H1 (cell line): ENCODE data around the gene DGUOK. TPM values are rescaled to one million over a fixed set of nuclear protein-coding genes. Genes with fewer than 3 reads are reported as not detected.

Source experiments
- CTCF ChIA-PET: fragments of 300-600 bp; sonication (Branson Sonifier 250); formaldehyde crosslinking; loops from one replicate; lab custom pipeline; 2021; ENCODE audit not compliant: partially characterized antibody; lab: Charles Lee
- POLR2A ChIA-PET: fragments of 300-600 bp; sonication (Branson Sonifier 250); formaldehyde crosslinking; loops from one replicate; lab custom pipeline; 2021; ENCODE audit warnings: inconsistent platforms; ENCODE audit not compliant: partially characterized antibody; lab: Charles Lee
- DNase-seq, 2 experiments: peaks; one replicate each; pipeline versions ENCODE4 v3.0.0 to v3.0.0-alpha.2; 2010 to 2022; ENCODE audit warnings: low spot score in 2 of 2, low read depth in 1 of 2, mixed read lengths in 1 of 2
- FAIRE-seq: peaks from 2 replicates; lab custom pipeline; 2011; peaks lifted over from hg19 to GRCh38; lab: Jason Lieb, UNC
- H2AFZ ChIP-seq: 2 replicates; pipeline ENCODE4 v1.8.1; 2012; ENCODE audit warnings: low read length, inconsistent platforms
- H2AK5ac ChIP-seq: 2 replicates; pipeline ENCODE4 v1.6.1; 2013; ENCODE audit warnings: low read depth, low read length
- H2BK120ac ChIP-seq: replicated peaks from 2 replicates; pipeline ENCODE3; 2013; ENCODE audit warnings: low read depth, low read length, inconsistent platforms
- H2BK12ac ChIP-seq: 2 replicates; pipeline ENCODE4 v1.6.1; 2013; ENCODE audit warnings: low read depth, low read length
- H2BK15ac ChIP-seq: 2 replicates; pipeline ENCODE4 v1.6.1; 2013; ENCODE audit warnings: low read length
- H2BK20ac ChIP-seq: 2 replicates; pipeline ENCODE4 v1.6.1; 2013; ENCODE audit warnings: low read length
- H2BK5ac ChIP-seq: 2 replicates; pipeline ENCODE4 v1.6.1; 2013; ENCODE audit warnings: low read depth, low read length
- H3K14ac ChIP-seq: 2 replicates; pipeline ENCODE4 v1.6.1; 2013; ENCODE audit warnings: inconsistent platforms; ENCODE audit not compliant: insufficient read length
- H3K18ac ChIP-seq: 2 replicates; pipeline ENCODE4 v1.6.1; 2013; ENCODE audit warnings: low read length; ENCODE audit errors: extremely low read depth
- H3K23ac ChIP-seq: 2 replicates; pipeline ENCODE4 v1.6.1; 2013; ENCODE audit warnings: inconsistent platforms; ENCODE audit not compliant: insufficient read length
- H3K23me2 ChIP-seq: 2 replicates; pipeline ENCODE4 v1.6.1; 2013; ENCODE audit warnings: low read depth, low read length
- H3K27ac ChIP-seq: 2 replicates; pipeline ENCODE4 v1.6.1; 2011; ENCODE audit warnings: low read depth, low read length, inconsistent platforms
- H3K27me3 ChIP-seq, 4 experiments: replicated peaks in 1 of 4; 1 replicate in 1 of 4; 2 replicates in 3 of 4; pipeline versions ENCODE4 v1.6.1 to v1.8.1; 2011 to 2013; ENCODE audit warnings: low read length in 3 of 4, mild to moderate bottlenecking in 3 of 4, inconsistent platforms in 2 of 4, mixed read lengths in 2 of 4, moderate library complexity in 1 of 4; ENCODE audit not compliant: control insufficient read depth in 3 of 4, insufficient read depth in 3 of 4; ENCODE audit errors: extremely low read depth in 1 of 4
- H3K36me3 ChIP-seq, 4 experiments: 2 replicates each; pipeline versions ENCODE4 v1.6.1 to v1.8.1; 2011 to 2013; ENCODE audit warnings: mild to moderate bottlenecking in 4 of 4, low read length in 3 of 4, moderate library complexity in 2 of 4, control low read depth in 1 of 4, inconsistent platforms in 1 of 4; ENCODE audit not compliant: insufficient read depth in 4 of 4, control insufficient read depth in 2 of 4
- H3K4ac ChIP-seq: replicated peaks from 2 replicates; pipeline ENCODE3; 2013; ENCODE audit warnings: low read length, low read depth, mixed read lengths, inconsistent platforms; ENCODE audit not compliant: insufficient read length
- H3K4me1 ChIP-seq, 4 experiments: replicated peaks in 1 of 4; 1 replicate in 1 of 4; 2 replicates in 3 of 4; pipeline versions ENCODE4 v1.6.1 to v1.8.1; 2011 to 2013; ENCODE audit warnings: low read length in 3 of 4, inconsistent platforms in 2 of 4, mixed read lengths in 1 of 4; ENCODE audit not compliant: insufficient read depth in 4 of 4, control insufficient read depth in 3 of 4
- H3K4me2 ChIP-seq, 2 experiments: 2 replicates each; pipeline versions ENCODE4 v1.6.1 to v1.8.1; 2011 to 2013; ENCODE audit warnings: low read depth in 2 of 2, low read length in 2 of 2, control low read depth in 1 of 2, inconsistent platforms in 1 of 2, mild to moderate bottlenecking in 1 of 2; ENCODE audit not compliant: insufficient read depth in 1 of 2
- H3K4me3 ChIP-seq, 4 experiments: fragments of 200-600, 300-600 bp in 1 of 4; sonication (generic), shearing (Covaris generic), sonication (Bioruptor Twin) in 1 of 4; 2 replicates each; pipeline versions ENCODE4 v1.5.1 to v1.8.1; 2011 to 2016; ENCODE audit warnings: low read length in 4 of 4, low read depth in 3 of 4, control low read depth in 2 of 4, inconsistent platforms in 2 of 4, mild to moderate bottlenecking in 2 of 4, mixed read lengths in 1 of 4, moderate library complexity in 1 of 4; ENCODE audit not compliant: insufficient read depth in 2 of 4; ENCODE audit errors: extremely low read depth in 1 of 4
- H3K56ac ChIP-seq: replicated peaks from 2 replicates; pipeline ENCODE3; 2013; ENCODE audit warnings: low read depth, mild to moderate bottlenecking, mixed read lengths, low read length, inconsistent platforms; ENCODE audit not compliant: insufficient read length
- H3K79me1 ChIP-seq: 2 replicates; pipeline ENCODE4 v1.6.1; 2013; ENCODE audit warnings: low read depth, low read length, control low read depth
- H3K79me2 ChIP-seq, 2 experiments: 2 replicates each; pipeline versions ENCODE4 v1.6.1 to v1.8.1; 2012 to 2013; ENCODE audit warnings: low read length in 2 of 2, mild to moderate bottlenecking in 2 of 2, inconsistent platforms in 1 of 2; ENCODE audit not compliant: insufficient read depth in 2 of 2, control insufficient read depth in 1 of 2
- H3K9ac ChIP-seq, 4 experiments: replicated peaks in 1 of 4; 1 replicate in 1 of 4; 2 replicates in 3 of 4; pipeline versions ENCODE4 v1.6.1 to v1.8.1; 2011 to 2013; ENCODE audit warnings: low read depth in 3 of 4, low read length in 3 of 4, control low read depth in 2 of 4, mild to moderate bottlenecking in 2 of 4, moderate library complexity in 2 of 4, inconsistent platforms in 1 of 4; ENCODE audit errors: extremely low read depth in 1 of 4
- H3K9me3 ChIP-seq, 2 experiments: 2 replicates each; pipeline versions ENCODE4 v1.6.1 to v1.8.1; 2012 to 2013; ENCODE audit warnings: mild to moderate bottlenecking in 2 of 2, moderate library complexity in 2 of 2, control low read depth in 1 of 2, inconsistent platforms in 1 of 2, low read depth in 1 of 2, low read length in 1 of 2, mixed read lengths in 1 of 2; ENCODE audit not compliant: insufficient read depth in 2 of 2
- H4K20me1 ChIP-seq, 2 experiments: replicated peaks in 1 of 2; 2 replicates each; pipeline versions ENCODE3 to v1.8.1; 2011 to 2013; ENCODE audit warnings: inconsistent platforms in 2 of 2, low read length in 2 of 2, mild to moderate bottlenecking in 1 of 2; ENCODE audit not compliant: insufficient read depth in 2 of 2, control insufficient read depth in 1 of 2
- H4K5ac ChIP-seq: 2 replicates; pipeline ENCODE4 v1.6.1; 2013; ENCODE audit warnings: low read length, low read depth, mixed read lengths, inconsistent platforms; ENCODE audit not compliant: insufficient read length
- H4K8ac ChIP-seq: 2 replicates; pipeline ENCODE4 v1.8.0; 2013; ENCODE audit warnings: mild to moderate bottlenecking, moderate library complexity, low read length, inconsistent platforms; ENCODE audit not compliant: insufficient read depth; ENCODE audit errors: extremely low read depth
- H4K91ac ChIP-seq: replicated peaks from 2 replicates; pipeline ENCODE3; 2013; ENCODE audit warnings: low read length, mixed read lengths, inconsistent platforms; ENCODE audit not compliant: insufficient read length
- CTBP2 ChIP-seq: IDR thresholded peaks from 2 replicates; pipeline ENCODE4 v1.7.0; 2011; ENCODE audit warnings: borderline replicate concordance, mild to moderate bottlenecking, moderate library complexity, mixed read lengths, low read length; ENCODE audit not compliant: insufficient read depth, insufficient read length
- GTF2F1 ChIP-seq: IDR thresholded peaks from 2 replicates; pipeline ENCODE4 v1.6.1; 2012; ENCODE audit warnings: low read depth, low read length, improper control_type of control experiment, borderline replicate concordance
- KDM5A ChIP-seq: fragments of 200-600 bp; IDR thresholded peaks from 2 replicates; pipeline ENCODE4 v1.7.1; 2012; ENCODE audit warnings: mild to moderate bottlenecking, low read length, inconsistent platforms, mixed read lengths
- POLR2AphosphoS5 ChIP-seq: IDR thresholded peaks from 2 replicates; pipeline ENCODE4 v1.6.1; 2011; ENCODE audit warnings: low read depth, low read length
- RFX5 ChIP-seq: IDR thresholded peaks from 2 replicates; pipeline ENCODE4 v1.6.1; 2011; ENCODE audit warnings: low read depth, low read length, improper control_type of control experiment, borderline replicate concordance
- TAF1 ChIP-seq: IDR thresholded peaks from 2 replicates; pipeline ENCODE4 v1.6.1; 2011; ENCODE audit warnings: mild to moderate bottlenecking, low read depth, low read length
- WGBS, 2 experiments: shearing (Covaris generic) in 1 of 2; methylation state at CpG; one replicate each; pipeline versions ENCODE4 v1.1.6 to v1.1.7; 2013 to 2015; ENCODE audit warnings: low lambda C conversion rate in 2 of 2, mixed read lengths in 2 of 2, inconsistent platforms in 1 of 2, low coverage in 1 of 2, missing lambda C conversion rate in 1 of 2; ENCODE audit not compliant: insufficient replicate concordance in 2 of 2, insufficient coverage in 1 of 2, insufficient read length in 1 of 2; ENCODE audit errors: extremely low coverage in 1 of 2, missing lambda C conversion rate in 1 of 2; 5-methylcytosine and 5-hydroxymethylcytosine counted together
- polyA plus RNA-seq, 7 experiments: library from polyadenylated mRNA; depleted of rRNA in 3 of 7; stranded (reverse) in 5 of 7; unstranded in 2 of 7; fragments of >200 nt in 5 of 7; fragments of 200-250 nt in 2 of 7; gene quantifications; 1 replicate in 5 of 7; 2 replicates in 1 of 7; 4 replicates in 1 of 7; pipeline versions ENCODE4 v1.2.1 to v1.2.3, GENCODE V29; 2011 to 2013; ENCODE audit warnings: missing spikeins in 2 of 7, mixed read lengths in 2 of 7
- total RNA-seq: library from RNA; stranded (reverse); fragmentation: NEBNext Ultra II Directional; extraction: Animal tissue kit (Norgen Biotek cat#: 25700); gene quantifications from 2 replicates; pipeline ENCODE4 v1.2.1, GENCODE V29; 2021

The DGUOK gene
- total and polyA plus RNA-seq, 2 of the 8 experiments (the other 6 are each of a cell fraction or from before 2014, with no cell fraction given): 110 to 168 TPM

- H4K20me1 ChIP-seq: peaks cover 7 to 16% of the 10 kb centered on the region in 2 experiments
- H3K79me2 ChIP-seq: peaks cover 0 to 83% of the 10 kb centered on the region in 2 experiments; a peak in 2 of 4 replicates
- H3K4me1 ChIP-seq: peaks cover 11 to 36% (median 21%) of the 10 kb centered on the region in 4 experiments
- H3K27me3 ChIP-seq: no peaks in the 10 kb centered on the region
- no peak overlapping the region for H2BK5ac ChIP-seq
- H2BK12ac ChIP-seq: no peak overlapping the region
- POLR2A ChIA-PET: interaction anchor here (0.8 to 11.4 kb wide), 4 partner anchors 9 to 26 kb away, joined by 3 to 94 read pairs (median 4); partner anchors contain the start of gene TET3
- no peak overlapping the region for H3K4ac ChIP-seq
- H3K23me2 ChIP-seq: no peaks in the 10 kb centered on the region; the same call in 1 of the 2 replicates
- no peak overlapping the region for H4K5ac ChIP-seq
- H3K18ac ChIP-seq: no peak overlapping the region
- no peak overlapping the region; the same call in 1 of the 2 replicates for H2AK5ac ChIP-seq
- no peak overlapping the region for H2BK20ac ChIP-seq
- CTCF ChIA-PET: no interaction called here
- H4K91ac ChIP-seq: no peak overlapping the region
- H4K8ac ChIP-seq: no peak overlapping the region; the same call in 1 of the 2 replicates
- no peak overlapping the region for H2AFZ ChIP-seq
- H2BK120ac ChIP-seq: no peak overlapping the region
- H3K56ac ChIP-seq: no peak overlapping the region
- no peak overlapping the region for H3K14ac ChIP-seq
- no peak for DNase-seq
- FAIRE-seq: no peak
- H3K27ac ChIP-seq: no peak overlapping the region
- WGBS, 2 experiments: 97% methylated on average over 5 of the region's 5 CpGs; no CpG with 5 or more reads in 1 of the 2 experiments
- peaks cover 0 to 4% (median 0%) of the 10 kb centered on the region in 4 experiments; a peak in 1 of 8 replicates for H3K36me3 ChIP-seq
- H3K9ac ChIP-seq: no peak overlapping the region
- H3K4me3 ChIP-seq: no peak overlapping the region
- H3K9me3 ChIP-seq: no peaks in the 10 kb centered on the region
- no peak overlapping the region for H3K4me2 ChIP-seq
- H2BK15ac ChIP-seq: no peak overlapping the region
- H3K79me1 ChIP-seq: peaks cover 40% of the 10 kb centered on the region
- no peak overlapping the region for H3K23ac ChIP-seq
- TF ChIP-seq CTBP2: no peak
- no peak for TF ChIP-seq TAF1
- no peak for TF ChIP-seq GTF2F1
- no peak for TF ChIP-seq POLR2AphosphoS5
- no peak for TF ChIP-seq KDM5A
- TF ChIP-seq RFX5: no peak
These were observed 81.0 kb downstream of the DGUOK start for GRCh38 chr2:74007711-74008110.
